Measurements from ENCODE around the gene VWA3B.
A peak's percentile ranks its signal among the peaks of the same experiment; 100 is the strongest.
"Not testable (repeated sequence)": the region's sequence is repeated elsewhere in the genome, so short reads cannot be mapped to it uniquely, and the experiment has no call there.

The VWA3B gene

DNA sequence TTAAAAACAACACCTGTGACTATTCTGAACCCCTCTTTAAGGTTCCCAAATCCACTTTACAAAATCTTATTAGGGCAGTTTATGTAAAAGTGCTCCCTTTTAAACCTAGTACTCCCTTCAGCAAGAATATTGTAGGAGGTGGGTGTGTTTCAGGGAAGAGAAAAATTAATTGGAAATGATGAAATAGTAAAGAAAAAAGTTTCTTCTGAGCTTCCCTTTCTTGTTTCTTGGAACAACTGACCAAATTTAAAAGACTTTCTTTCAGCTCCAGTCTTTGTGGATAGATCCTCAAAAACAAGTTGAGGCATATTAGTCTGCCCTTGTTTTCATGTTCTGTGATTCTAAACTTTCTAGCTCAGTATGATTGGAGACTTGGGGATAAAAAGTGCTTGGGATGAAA is 3.0 kb downstream of the VWA3B start:
- DNase-seq, result no peak

DNA sequence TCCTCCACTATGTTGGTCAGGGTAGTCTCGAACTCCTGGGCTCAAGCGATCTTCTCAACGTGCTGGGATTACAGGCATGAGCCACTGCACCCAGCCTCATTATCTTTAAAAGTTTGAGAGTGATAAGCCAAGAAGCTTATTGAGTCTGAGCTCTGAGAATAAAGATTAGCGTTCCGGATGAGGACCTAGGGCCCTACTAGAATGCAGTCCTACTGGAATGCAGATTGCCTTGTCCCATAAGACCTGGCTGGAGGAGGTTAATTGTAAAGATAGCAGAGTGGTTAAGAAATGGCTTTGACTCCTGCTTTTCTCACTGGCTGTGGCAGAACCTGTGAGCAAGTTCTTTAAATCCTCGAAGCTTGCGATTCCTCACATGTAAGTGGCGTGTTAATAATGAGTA is 4.0 kb downstream of the VWA3B start:
- DNase-seq, result no peak

DNA sequence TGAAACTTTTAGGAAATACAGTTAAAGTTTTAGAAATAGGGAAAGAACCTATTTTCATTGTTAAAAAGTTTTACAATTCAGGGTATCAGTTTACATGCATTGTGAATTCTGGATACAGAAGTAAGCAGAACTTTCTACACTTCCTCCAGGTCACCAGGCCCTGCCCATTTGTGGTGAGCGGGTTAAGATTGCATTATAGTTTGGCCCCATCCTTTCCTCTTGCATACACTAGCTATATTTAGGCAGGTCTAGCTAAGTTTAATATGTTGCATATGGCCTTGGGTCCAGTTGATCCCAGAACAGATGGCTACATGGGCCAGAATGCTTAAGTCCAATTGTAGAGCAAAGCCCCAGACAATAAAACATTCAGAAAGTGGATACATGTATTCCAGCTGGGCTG is 4.8 kb downstream of the VWA3B start:
- no peak for DNase-seq

DNA sequence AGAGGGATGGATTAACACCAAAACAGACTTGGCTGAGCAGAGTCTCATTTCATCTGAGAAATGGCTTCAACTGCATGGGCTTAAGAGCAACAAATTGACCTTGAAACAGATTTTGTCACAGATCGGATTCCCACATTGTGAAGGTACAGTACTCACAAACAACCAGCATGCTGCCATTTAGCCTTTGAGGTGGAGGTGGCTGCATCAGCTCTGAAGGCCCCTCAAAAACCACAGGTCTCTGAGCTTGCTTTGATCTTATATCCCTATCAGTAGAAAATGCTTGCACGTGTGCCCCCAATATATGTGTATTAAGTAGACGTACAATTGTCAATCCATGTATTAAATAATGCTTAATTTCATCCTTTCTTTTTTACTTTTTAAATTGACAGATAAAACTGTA is 6.2 kb downstream of the VWA3B start:
- no peak for DNase-seq

DNA sequence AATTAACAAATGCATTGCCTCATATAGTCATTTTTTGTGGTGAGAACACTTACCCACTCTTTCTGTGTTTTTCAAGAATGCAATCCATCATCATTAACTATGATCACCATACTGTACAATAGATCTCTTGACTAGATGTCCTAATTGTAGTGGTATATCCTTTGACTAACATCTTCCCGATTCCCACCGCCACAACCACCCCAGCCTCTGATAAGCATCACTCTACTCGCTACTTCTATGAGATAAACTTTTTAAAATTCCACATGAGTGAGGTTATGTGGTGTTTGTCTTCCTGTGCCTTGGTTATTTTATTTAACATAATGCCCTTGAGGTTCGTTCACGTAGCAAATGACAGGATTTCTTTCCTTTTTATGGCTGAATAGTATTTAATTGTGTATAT is 6.6 kb downstream of the VWA3B start:
- DNase-seq, result no peak

DNA sequence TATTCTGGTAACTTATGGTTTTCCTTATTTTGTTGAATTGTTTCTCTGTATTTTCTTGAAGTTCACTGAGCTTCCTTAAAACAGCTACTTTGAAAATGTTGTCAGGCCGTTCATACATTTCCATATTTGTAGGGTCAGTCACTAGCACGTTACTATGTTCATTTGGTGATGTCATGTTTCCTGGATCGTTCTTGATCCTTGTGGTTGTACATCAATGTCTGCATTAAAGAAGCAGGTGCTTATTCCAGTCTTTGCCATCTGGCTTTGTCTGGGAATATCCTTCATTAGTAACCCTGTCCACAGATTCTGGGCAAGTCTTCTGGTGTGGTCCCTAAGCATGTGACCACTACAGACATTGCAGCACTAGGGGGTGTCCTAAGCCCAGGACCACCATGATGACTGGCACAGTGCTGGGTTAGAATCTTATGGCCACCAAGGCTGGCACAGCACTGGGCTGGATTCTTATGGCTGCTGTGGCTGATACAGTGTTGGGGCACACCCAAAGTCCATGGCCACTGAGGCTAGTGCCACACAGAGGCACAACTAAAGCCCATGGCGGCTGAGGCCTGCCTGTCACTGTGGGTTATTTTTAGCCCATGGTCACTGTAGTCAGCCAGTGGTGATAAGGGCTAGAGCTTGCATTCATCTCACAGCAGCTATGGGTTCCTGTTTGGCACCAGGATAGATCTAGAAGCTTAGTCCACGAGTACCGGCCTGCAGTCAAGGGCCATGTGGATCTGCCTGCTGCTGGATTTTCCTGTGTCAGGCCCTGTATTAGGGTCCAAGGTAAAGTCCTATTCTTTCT is 13.2 kb downstream of the VWA3B start:
- DNase-seq, result no peak

DNA sequence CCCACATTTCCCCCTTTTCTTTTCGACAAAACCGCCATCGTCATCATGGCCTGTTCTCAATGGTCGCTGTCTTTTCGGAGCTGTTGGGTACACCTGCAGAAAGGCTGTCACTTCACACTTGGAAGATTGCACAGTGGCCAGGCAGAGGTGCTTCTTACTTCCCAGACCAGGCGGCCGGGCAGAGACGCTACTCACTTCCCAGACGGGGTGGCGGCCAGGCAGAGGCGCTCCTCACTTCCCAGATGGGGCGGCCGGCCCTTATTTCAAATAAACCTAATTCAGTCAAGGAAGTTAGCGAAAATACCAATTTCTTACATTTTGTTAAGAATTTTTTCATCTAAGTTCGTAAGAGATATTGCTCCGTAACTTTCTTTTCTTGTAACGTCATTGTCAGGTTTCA is 15.3 kb downstream of the VWA3B start:
- not testable (repeated sequence) for DNase-seq

DNA sequence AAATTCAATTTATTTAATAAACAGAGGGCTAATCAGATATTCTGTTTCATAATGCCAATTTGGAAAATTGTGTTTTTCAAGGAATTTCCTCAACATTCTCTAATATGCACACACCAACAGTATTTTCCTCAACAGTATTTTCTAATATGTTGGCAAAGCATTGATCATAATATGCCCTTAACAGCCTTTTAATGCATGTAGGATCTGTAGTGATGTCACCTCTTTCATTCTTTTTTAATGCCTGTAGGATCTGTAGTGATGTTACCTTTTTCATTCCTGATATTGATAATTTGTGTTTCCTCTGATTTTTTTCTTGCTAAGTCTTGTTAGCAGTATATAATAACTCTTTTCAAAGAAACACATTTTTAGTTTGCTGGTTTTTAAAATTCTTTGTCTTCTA is 15.9 kb downstream of the VWA3B start:
- no peak for DNase-seq

DNA sequence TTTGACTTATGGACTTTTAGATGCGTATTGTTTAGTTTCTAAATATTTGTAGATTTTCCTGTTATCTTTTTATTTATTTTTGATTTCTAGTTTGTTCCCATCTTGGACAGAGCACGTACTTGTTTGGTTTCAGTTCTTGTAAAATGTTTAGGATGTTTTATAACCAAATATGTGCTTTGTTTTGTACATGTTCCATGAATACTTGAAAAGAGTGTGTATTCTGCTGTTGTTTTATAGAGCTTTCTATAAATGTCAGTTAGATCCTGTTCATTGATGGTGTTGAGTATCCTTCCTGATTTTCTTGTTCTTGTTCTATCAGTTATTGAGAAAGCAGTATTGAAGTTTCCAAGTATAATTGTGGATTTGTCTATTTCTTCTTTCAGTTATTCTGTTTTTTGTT is 21.1 kb downstream of the VWA3B start:
- no peak for DNase-seq

DNA sequence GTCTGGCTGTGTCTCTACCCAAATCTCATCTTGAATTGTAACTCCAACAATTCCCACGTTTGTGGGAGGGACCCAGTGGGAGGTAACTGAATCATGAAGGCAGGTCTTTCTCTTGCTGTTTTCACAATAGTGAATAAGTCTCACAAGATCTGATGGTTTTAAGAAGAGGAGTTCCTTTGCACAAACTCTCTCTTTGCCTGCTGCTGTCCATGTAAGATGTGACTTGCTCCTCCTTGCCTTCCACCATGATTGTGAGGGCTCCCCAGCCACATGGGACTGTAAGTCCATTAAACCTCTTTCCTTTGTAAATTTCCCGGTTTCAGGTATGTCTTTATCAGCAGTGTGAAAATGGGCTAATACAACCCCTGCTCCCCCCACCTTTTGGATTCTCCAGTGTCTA is 23.8 kb downstream of the VWA3B start:
- no peak for DNase-seq

DNA sequence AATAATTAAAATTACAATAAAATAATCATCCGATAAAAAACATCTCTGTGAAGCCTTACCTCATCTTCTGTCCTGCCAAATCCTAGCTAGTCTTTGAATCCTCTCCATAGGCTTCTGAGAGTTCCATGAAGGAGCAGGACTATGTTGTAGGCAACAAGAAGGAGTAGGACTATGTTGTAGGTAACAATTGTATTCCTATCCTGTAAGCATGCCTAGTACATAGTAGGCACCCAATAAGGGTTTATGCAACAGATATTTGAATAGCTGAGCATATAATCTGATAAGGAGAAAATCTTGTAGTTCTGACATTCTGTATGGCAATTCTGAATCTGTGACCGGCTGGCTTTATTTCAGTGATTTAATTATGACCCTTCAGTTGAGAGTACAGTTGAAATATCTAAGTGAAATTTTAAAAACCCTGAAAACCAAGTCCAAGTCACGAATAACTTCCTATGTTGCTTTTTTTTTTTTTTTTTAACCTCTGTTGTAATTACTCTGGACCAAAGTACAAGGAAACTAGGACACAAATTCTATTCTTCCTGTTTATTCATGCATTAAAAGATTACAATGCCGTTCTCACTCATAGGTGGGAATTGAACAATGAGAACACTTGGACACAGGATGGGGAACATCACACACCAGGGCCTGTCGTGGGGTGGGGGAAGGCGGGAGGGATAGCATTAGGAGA is 27.8 kb downstream of the VWA3B start:
- DNase-seq, result no peak

DNA sequence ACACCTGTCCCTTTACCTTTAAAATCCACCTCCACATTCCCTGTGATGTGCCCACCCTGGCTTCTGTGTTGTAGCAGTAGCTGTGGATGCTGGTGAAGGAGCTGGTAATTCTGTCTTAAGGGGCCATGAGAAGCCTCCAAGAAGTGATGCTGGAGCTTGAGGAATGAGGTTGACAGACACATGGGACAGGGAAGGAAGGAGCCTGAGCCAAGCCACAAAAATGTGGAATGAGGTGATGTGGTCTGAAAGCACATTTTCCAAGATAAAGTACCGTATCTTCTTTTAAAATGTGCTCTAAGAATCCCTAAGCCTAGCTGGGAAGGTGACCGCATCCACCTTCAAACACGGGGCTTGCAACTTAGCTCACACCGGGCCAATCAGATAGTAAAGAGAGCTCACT is 31.2 kb downstream of the VWA3B start:
- no peak for DNase-seq

DNA sequence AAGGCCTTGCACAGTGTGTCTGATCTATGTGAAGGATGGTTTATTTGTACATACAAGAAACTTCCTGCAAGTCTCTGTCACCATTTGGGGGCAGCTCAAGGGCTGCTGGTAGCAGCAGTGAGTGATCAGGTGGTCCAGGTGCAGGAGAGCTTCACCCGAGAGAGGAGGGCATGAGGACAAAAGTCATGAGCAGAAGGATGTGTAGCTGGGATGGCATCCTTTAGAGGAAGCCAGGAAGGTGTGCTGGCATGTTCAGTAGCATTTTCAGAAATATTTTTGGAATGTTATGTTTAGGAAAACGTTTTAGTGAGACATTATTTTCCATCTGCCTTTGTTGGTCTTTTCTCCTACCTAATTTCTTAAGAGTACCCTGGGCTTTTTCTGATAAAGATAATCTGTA is 31.9 kb downstream of the VWA3B start:
- DNase-seq, result no peak

DNA sequence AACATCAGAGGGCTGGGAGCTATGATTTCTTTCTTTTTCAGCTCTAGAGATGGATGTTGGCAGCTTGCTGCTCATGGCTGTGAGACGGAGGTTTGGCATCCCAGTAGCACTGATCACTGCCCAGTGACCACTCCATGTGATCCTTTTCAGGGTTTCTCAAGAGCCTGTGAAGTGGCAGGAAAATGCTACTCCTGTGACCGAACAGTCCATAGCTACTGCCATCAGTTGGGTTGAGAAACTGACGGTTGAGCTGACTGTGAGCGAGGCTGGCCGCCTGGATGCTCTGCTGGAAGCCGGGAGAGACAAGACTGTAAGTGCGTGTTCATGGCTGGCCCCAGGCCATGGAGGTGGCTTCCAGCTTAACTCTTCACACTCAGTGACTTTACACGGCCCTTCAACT is 34.2 kb downstream of the VWA3B start:
- DNase-seq, result no peak

DNA sequence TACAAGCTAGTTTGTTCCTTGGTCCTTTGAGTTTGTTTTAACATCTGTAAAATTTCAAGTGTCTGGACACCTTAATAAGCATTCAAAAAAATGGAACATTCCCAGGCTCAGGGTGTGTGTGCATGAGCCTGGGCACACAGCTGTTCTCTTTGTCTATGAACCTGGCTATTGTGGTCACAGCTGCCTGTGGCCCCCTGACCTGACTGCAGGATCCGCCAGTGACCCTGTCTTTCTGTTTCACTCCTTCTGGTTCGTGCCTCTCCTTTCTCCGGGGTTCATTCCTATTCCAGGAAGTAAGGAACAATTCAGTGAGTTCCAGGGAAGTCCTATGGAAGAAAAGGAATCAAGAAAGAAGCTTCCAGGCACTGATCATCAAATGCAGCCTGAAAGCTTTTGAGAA is 35.6 kb downstream of the VWA3B start:
- no peak for DNase-seq

DNA sequence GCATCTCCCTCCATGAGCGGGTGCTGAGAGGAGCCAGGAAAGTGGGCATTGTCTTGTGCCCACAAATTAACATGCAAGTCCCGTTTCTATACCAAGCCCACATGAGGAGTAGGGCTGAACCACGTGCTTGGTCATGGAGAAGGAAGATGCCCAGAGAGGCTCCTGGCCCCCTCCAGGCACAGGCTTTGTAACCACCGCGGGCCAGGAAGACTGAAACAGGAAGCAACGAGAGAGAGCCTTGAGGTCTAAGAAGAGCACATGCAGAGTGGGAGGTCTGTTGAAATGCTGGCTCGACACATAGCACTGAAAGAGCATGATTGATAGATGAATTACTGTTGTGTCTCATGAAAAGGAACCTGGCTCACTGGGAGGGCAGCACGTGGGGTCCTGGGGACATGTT is 36.3 kb downstream of the VWA3B start:
- no peak for DNase-seq

DNA sequence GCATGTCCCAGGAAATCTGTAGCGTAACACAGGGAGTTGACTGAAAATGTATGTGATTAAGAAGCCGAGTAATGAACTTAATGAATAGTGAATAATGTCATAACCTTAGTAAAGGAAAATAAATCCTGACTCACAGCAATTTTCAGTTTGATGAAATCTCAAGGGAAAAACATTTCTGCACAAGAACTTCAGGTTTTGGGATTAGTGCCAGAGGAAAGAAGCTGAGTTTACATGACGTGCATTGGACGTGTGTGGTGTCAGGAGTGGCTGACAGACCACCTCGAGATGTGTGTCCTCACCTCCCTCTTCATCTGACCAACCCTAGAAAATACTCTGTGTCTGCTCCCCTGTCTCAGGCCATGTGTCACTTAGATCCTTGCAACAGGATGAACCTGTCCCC is 39.1 kb downstream of the VWA3B start:
- no peak for DNase-seq

DNA sequence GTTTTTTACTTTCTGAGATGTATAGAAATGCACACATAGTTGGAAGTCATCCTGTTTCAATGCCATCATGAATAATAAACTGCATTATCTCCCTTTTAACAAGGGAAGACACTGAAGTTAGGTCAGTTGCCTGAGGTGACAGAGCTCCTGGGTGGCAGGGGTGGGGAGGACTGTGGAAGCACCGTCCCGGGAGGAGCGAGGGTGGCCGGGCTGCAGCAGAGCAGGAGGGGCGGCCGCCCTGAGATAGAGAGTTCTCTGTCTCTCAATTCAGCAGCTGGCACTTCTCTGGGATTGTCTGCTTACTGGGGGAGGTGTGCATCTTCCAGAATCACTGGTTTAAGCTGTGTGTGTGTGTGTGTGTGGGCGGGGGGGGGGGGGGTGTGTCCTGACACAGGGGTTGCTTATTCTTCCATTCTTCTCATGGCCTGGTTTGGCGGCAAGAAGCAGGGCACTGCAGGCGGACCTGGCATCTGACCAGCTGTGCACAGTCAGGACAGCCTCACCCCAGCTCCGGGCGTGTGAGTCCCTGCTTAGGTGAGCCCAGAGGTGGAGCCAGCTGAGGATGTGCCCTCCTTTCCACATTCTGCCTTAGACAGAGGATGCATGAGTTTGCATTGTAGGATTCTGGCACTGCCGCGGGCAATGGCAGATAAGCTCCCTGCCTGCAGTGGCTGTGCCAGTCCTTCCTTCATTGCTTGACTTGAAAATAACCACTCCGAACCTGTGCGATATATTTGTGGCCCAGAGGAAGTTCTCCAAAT is 40.4 kb downstream of the VWA3B start:
- DNase-seq, result no peak

DNA sequence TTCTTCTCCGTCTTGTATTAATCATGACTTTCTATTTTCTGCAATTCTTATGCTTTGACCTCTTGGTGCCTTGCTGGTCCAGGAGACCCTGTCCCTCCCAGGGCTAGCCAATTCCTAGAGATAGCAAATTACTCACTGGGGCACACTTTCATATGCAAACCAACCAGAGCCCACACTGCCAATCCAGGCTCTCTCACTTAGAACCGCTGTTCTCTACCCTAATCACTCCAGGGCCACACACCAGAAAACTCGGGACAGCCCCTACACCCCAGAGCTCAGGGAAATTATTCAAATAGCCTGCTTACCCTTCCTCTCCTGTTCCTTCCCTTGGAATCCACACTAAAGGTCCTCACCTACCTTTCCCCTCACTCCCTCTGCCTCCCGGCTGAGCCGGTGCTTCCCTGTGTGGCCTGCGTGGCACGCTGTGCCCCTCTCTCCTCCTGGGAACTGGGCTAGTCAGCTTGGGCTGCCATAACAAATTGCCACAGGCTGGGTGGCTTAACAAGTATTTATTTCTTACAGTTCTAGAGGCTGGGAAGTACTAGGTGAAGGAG is 41.7 kb downstream of the VWA3B start:
- DNase-seq, result no peak

DNA sequence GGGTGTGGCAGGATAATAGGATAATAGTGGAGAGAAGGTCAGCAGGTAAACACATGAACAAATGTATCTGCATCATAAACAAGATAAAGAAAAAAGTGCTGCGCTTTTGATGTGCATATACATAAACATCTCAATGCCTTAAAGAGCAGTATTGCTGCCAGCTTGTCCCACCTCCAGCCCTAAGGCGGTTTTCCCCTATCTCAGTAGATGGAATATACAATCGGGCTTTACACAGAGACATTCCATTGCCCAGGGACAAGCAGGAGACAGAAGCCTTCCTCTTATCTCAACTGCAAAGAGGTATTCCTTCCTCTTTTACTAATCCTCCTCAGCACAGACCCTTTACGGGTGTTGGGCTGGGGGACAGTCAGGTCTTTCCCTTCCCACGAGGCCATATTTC is 43.1 kb downstream of the VWA3B start:
- DNase-seq, result not testable (repeated sequence)

DNA sequence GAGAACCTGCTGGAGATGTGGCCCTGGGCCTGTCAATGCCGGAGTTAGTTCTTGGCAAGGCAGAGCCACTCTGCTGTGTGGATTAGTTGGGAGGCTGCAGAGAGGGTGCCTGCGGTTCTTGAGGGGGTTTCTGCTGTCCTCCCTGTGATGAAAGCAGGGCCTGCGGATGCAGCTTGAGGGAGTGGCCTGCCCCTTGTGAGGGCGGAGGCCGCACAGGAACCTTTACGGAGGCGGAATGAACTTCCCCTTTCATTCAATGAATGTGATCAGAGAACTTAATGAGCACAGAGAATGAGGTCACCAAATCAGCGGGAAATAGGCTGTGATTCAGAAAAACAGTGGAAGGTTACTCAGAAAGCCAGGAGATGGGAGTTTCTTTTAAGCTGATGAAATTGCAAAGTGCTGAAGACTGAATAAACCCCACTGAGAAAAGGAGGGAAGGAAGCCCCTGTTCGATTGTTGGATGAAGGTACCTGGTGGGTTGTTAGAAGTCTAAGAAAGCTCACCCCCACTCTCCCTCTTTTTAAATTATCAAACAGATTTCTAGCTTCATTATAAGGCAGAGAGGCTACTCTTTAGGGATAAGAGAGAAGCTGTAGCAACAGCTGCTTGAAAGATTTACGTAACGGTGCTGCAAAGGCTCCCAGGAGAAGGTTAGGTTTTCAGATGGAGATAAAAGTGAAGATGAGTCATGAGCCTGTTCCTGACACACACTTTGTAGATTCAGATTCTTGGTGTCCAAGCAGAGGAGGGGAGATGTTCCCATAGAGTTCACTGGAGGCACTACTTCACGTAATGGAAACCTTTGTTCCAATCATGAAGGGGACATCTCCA is 47.4 kb downstream of the VWA3B start:
- DNase-seq, result peak in 1 of 2 experiments; percentile 2

DNA sequence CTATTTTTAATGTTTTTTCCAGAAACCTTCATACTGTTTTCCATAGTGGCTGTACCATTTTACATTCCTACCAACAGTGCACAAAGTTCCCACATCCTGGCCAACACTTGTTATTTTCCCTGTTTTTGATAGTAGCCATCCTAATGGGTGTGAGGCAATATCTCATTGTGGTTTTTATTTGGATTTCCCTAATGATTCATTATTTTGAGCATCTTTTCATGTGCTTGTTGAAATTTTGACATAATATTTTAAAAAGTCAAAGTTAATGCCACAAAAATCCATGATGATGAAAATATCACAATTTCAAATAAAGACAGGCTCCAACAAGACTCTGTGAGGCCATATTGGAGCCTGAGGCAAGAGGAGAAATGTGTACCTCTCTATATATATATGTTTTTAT is 50.2 kb downstream of the VWA3B start:
- DNase-seq, result no peak

DNA sequence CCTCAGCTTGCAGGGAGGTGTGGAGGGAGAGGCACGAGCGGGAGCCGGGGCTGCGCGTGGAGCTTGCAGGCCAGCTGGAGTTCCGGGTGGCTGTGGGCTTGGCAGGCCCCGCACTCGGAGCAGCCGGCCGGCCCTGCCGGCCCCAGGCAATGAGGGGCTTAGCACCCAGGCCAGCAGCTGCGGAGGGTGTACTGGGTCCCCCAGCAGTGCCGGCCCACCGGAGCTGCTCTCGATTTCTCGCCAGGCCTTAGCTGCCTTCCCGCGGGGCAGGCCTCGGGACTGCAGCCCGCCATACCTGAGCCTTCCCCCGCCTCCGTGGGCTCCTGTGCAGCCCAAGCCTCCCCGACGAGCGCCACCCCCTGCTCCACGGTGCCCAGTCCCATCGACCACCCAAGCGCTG is 52.0 kb downstream of the VWA3B start:
- DNase-seq, result not testable (repeated sequence)

Data from stimulated activated CD4-positive, alpha-beta T cell treated with anti-CD3 and anti-CD28 coated beads, Interleukin-4, amount 100 ng/mL, for 4 hours (primary cell).